Activated CD8-positive, alpha-beta memory T cell treated with anti-CD3 and anti-CD28 coated beads, Interleukin-2, amount 50 U/mL, for 48 hours (primary cell): ENCODE results near the gene DMRTA2.
A peak's percentile ranks its signal among the peaks of the same experiment; 100 is the strongest.

Experiments used
- DNase-seq: peaks from one replicate; pipeline ENCODE4 v3.0.0-alpha.2; 2020

DMRTA2 gene

DNA sequence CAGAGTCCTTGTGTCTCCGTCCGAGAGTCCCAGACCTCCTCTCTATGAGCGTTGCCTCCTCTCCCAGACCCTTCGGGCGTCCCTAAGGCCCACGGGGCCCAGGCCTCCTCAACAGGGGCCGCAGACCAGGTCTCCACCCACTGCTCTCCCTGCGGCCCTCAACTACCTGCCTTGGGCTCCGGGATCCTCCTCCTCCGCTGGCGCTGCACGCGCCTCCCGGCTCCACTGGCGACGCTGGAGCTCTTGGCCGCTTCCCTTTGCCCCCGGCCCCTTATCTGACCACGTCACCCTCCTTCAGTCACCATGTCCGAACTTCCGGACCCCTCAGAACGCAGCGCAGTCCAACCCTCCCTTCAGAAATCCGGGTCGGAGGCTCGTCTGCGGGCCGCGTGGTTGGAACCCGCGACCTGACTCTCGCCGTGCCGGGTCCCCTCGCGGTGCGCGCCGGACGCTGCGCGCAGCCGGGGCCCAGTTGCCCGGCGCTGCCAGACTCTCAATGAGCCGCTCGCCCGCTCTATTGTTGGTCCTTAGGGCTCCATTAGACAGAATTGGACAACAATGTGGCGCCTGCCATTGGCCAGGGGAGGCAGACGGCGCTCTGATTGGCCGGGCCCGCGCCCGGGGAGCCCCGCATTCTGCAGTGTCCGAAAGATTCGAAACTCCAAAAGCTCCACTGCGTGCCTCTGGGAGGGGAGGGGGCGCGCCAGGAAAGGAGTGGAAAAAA, at the start of gene DMRTA2:
Gene DMRTA2 (minus strand): TSS at position 498 of the 724 bp plus-strand sequence. CDS start 1,907 bp downstream, outside the sequence.
- DNase-seq: peak; percentile 65

- DNase-seq: no peak
These were observed 48.7 kb upstream of the DMRTA2 start for GRCh38 chr1:50471967-50472366.

DNA sequence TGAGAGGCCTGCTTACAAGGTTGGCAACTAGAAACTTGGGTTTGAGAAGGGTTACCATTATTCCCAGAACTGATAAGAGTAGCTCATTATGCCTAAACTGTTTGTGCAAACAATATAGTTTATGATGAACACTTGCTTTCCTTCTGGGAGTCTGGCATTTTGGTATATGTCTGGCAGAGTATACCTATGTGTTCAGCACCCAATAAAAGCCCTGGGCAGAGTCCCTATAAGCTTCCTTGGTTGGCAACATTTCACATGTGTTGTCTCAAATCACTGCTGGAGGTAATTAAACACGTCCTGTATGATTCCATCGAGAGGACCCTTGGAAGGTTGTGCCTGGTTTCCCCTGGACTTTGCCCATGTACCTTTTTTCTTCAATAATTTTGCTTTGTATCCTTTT, 39.7 kb upstream of the DMRTA2 start:
- no peak for DNase-seq

- DNase-seq: no peak
These were observed 35.3 kb upstream of the DMRTA2 start for GRCh38 chr1:50458507-50458906.

DNA sequence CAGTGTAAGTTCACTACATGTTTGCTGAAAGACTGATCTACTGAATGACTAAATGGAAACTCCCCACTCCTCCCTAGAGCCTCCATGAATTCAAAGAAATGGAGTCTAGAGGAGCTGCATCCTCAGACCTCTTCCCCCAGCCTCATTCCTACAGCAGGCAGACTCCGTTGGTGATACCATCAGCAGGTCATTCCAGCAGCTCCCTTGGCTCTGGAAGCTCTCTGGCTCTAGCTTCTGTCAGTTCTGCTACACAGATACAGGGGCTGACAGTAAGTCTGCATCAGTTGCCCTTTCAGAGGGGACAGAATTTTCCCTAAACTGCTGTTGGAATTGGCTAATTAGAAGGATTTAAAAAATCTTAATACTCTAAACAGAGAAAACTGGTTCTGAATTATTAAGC, 31.7 kb upstream of the DMRTA2 start:
- no peak for DNase-seq

- no peak for DNase-seq
These were observed 30.0 kb upstream of the DMRTA2 start for GRCh38 chr1:50453266-50453665.

- no peak for DNase-seq
These were observed 29.5 kb upstream of the DMRTA2 start for GRCh38 chr1:50452700-50453099.

DNA sequence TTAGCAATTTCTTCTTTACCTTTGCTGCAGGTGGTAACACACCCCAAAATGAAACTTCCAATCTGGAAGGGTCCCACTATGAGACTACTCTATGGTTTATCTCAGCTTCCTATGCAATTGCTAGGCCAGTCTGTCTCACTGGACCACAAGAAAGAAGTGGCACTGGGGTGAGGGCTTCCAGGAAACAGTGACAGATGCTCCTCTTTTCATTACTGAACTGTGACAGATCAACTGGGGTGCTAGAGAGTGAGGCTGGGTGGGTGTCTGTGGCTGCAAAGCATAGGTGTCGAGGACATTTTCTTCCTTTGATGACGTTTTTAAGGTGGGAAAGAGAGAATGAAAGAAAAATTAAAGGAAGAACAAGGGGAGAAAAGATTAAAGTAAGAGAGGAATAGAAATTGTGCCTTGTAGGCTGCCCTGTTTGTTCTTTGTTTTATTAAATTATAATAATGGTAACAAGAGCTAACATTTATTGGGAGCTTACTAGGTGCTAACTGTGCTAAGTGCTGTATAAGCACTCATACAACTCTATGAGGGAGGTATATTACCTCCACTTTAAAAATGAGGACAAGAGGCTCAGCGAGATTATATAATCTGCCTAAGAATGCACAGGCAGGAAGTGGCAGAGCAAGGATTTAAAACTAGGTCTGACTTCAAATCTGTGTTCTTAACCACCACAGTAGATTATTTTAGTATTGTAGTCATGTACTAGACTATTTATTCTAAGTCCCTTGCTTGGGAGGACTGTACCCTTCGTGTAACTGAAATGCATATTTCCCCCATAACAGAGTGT, 27.8 kb upstream of the DMRTA2 start:
- no peak for DNase-seq

GRCh38 chr1:50447961-50448360, 24.7 kb upstream of the DMRTA2 start:
- DNase-seq: no peak

DNA sequence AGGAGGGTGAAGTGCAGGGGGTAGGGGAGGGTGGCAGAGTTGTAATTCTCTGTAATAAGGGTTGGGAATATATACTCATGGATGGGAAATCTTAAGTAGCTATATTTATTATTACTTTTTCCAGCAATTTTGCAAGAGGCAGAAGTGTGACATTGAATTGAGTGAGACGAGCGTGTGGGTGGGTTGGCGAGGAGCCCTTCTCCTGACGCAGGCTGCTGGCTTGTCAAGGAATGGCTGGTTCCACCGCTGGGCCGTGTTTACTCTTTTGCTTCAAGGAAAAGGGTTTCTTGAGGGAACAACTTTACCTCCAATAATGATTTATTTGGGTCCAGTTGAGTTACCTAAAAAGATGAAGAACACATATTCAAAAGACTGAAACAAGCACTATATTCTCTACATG, 17.9 kb upstream of the DMRTA2 start:
- DNase-seq: no peak

DNA sequence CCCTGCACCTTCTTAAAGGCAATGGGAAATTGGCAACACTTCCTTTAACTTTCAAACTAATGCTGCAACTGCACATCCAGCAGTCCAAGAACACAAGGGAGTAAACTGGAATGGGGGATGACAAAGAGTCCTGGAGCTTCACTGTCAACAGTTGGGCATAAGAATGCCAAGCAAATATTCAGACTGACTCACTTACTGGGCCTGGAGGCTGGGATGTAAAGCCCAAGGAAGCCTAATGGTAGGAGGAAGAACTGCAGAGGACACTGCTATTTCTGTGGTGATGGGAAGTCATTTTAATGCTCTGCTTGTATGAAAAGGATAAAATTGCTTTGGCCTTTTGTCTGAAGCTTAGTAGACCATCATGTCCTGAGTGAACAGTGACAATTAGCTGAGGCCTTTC, 15.7 kb upstream of the DMRTA2 start:
- DNase-seq: no peak

DNA sequence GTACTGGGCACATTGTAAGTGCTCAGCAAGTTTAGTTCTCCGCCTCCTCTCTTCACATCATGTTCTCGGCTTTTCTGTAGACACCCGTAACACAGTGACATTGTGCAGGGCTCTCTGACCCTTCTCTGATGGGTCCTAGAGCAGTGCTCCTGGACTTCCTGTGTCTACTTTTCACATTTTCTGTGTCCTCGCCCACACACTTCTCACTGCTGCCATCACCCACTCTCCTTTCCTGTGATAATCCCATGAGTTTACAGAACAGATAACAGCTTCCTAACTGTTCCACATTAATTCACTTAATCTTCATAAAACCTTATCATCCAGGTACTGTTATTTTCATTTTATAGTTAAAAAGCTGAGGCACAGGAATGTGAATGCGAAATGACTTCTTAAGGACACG, 13.2 kb upstream of the DMRTA2 start:
- DNase-seq: no peak

- no peak for DNase-seq
These were observed 6.8 kb upstream of the DMRTA2 start for GRCh38 chr1:50430010-50430405.

DNA sequence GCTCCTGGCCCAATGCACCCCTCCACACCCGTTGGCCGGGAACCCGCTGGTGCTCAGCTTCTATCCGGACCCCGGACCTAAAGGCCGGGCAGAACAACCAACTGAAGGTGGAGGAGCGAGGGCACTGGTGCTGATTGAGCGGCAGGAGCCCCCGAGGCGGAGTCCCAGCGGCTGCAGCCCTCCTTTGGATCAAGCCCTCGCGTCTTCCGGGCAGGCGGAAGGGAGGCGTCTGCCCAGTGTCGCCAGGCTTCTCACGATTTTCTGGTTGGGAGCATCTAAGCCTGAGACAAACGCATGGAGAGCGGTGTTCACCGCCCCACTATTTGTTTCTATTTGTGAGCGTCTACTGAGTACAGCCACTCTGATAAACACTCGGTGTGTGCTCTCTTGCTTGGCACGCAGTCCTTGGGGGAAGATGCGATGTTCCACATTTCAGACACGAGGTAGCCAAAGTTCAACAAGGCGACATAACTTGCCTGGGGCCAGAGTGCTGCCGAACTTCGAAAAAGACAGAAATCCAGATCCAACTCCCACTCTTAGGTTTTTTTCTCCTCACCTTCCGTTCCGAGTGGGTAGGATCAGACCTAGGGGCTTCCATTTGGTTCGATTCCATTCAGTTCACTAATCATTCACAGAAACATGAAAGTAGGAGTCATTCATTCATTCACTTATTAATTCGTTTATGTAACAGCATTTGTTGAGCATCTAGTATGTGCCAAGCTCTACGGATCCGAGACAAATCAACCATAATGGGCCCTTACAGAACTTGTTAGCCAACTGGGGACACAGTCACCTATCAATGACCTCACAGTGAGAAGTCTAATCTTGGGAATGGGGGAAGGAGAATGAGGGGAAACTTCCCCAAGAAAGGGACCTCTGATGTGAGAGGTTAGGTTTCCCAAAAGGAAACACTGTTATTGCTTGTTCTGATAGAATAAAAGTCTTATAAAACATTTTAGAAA, 4.9 kb upstream of the DMRTA2 start:
- DNase-seq: peak; percentile 56

DNA sequence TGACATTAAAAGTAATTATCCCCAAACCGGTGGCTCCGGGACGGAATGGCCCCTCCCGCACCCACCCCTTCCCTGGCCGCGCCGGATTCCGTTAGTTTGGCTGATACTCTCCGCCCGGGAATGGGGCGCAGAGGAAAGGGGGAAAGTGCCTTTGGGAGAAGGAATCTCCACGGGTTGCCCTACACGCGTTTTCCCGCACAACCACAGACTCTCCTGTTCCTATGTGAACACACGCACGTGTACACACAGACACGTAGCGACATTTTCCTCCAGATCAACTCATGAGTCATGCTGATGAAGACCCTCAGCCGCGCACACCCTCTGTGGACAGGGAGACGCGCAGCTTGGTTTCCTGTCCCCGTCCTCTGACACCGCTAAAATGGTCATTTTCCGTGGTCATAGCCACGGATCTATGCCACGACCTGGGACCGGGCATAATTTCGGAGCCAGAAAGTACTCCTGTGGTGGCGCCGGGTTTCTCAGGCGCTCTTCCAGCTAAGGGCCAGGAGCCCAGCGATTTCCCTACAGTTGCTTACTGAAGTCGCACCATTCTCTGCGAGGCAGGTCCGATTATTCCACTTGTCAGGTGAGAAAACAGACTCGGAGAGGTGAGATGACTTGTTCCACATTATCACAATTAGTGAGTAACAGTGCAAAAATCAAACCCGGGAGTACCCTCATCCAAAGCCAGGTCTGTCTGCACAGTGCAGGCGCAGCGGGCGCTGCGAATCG, 4.0 kb upstream of the DMRTA2 start:
- DNase-seq: no peak

DNA sequence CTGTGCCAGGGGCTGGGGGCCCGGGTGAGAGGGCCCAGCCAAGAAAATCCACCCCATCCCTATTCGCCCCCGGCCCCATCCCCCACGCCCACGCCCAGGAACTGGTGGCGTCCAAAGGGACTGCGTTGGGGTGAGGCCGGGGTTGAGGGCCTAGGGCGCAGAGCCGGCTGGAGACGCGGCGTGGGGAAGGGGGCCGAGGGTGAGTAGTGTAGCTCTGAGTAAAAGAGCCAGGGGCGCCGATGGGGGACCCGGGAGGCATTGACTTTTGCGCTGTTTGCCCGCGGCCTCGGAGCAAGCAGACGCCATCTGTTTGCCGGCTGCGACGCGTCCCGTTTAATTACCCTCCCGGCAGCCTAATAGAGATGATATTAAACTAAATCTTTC, 3.5 kb upstream of the DMRTA2 start:
- no peak for DNase-seq

DNA sequence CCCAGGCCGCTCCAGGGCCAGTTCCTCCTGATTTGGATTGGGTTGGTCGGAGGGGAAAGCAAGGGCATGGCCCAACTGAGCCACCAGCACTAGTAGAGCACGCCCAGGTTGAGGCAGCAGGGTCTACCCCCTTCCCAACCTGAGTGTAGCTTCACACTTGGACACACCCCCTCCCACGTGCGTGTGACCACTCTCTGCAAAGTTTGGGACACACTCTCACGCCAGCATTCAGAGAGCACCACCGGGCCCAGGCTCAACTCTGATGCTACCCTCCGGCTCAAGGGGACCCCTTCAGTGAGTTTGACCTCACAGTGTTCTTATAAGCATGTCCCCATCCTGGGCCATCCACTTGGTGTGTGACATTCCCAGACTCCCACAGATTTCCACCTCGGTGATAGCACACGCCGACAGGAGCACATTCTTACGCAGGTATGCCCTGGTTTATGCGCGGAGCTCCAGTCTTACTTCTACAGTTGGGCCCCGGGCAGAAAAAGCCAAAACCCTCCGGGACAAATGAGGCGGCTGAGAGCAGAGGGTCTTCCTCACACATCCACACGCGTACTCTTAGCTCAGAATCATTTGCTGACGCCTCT, 3.0 kb upstream of the DMRTA2 start:
- DNase-seq: no peak

GRCh38 chr1:50425376-50426107, 2.3 kb upstream of the DMRTA2 start:
- DNase-seq: no peak

DNA sequence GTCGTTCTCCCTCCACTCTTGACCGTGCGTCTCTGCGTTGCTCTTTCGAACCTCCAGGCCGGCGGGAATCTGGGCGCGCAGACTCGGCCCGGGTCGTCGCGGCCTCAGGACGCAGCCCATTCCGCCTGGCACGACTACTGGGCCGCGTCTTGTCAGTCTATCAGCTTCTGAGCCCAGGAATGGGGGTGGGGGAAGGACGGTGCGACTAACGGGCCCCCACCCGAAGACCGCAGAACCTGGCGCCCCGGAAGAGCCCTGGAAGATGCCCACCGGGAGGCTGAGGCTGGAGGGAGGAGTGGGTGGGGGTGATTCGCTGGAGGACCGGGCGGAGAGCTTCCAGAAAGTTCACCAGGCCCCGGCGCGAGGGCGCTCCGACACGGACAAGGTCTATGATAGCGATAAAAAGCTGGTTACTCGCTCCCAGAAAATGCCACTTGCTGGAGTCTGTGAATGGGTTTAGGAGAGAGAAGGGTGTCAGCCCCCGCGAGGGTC, 1.7 kb upstream of the DMRTA2 start:
- no peak for DNase-seq

DNA sequence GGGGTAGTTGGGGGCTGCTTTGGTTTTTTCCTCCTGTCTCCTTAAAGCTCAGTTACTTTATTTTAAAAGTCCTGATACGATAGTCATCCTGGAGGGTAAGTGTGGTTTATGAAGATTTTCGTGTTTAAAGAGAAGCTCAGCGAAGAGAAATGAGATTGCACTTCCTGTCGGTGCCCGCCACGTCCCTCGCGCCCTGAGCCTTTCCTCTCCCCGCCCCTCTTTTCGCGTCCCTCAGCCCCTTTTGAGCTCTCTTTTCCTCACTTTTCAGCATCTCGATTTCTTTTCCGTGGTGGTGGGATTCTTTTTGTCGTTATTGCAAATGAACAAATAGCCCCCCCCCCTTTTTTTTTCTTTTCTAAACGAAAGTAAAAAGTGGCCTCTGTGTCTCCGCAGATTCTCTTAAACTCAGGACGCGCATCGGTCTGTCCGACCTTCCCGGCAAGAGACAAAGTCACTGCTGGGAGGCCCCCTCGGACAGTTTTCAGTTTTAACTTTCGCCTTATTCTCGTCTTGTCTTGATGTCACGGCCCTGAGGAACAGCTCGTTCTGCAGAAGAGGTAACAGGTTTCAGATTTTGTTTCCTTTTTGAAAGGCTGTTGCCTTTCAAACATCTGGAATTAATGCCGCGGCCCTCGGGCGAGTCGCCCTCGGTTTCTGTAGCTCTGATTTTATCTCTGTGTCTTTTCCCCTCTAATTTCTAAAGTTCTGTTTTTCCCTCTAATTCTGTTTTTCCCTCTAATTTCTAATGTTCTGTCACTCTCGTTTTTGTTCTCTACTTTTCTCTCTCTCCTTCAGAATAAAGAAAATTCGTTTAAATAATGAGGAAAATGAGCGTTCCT, 1.0 kb upstream of the DMRTA2 start:
- no peak for DNase-seq
